WTC11 (cell line): ENCODE measurements around the gene AMHR2. TPM values are rescaled to one million over a fixed set of nuclear protein-coding genes. Genes with fewer than 3 reads are reported as not detected.

Source experiments
- ATF1 ChIP-seq: sonication (generic); formaldehyde crosslinking; IDR thresholded peaks from 2 replicates; pipeline ENCODE4 v1.8.1; 2023; ENCODE audit warnings: mild to moderate bottlenecking, moderate library complexity, missing genetic modification reagents
- CBFB ChIP-seq: sonication (generic); formaldehyde crosslinking; IDR thresholded peaks from 2 replicates; pipeline ENCODE4 v1.8.1; 2022; ENCODE audit warnings: mild to moderate bottlenecking, low read depth, missing genetic modification reagents
- EMX1 ChIP-seq: fragments of 250-450 bp; sonication (Bioruptor Pico); IDR thresholded peaks from 2 replicates; pipeline ENCODE4 v1.8.0; 2021; ENCODE audit warnings: mild to moderate bottlenecking
- FOXP1 ChIP-seq: sonication (generic); formaldehyde crosslinking; IDR thresholded peaks from 2 replicates; pipeline ENCODE4 v1.8.0; 2022; ENCODE audit warnings: missing genetic modification reagents, mild to moderate bottlenecking, moderate library complexity, borderline replicate concordance
- GTF2I ChIP-seq: fragments of 250-450 bp; sonication (Bioruptor Pico); conservative IDR thresholded peaks from 2 replicates; pipeline ENCODE4 v1.4.0; 2021; ENCODE audit warnings: mild to moderate bottlenecking
- HMGA2 ChIP-seq: fragments of 250-450 bp; sonication (Bioruptor Pico); IDR thresholded peaks from 2 replicates; pipeline ENCODE4 v1.4.0; 2021; ENCODE audit warnings: mild to moderate bottlenecking, moderate library complexity
- NFATC4 ChIP-seq: fragments of 250-450 bp; sonication (Bioruptor Pico); IDR thresholded peaks from 2 replicates; pipeline ENCODE4 v1.9.0; 2021; ENCODE audit warnings: mild to moderate bottlenecking
- NFYB ChIP-seq: sonication (generic); formaldehyde crosslinking; conservative IDR thresholded peaks from 2 replicates; pipeline ENCODE4 v1.8.0; 2022; ENCODE audit warnings: low read depth, missing genetic modification reagents
- NR2C2 ChIP-seq: sonication (generic); formaldehyde crosslinking; IDR thresholded peaks from 2 replicates; pipeline ENCODE4 v1.8.0; 2022; ENCODE audit warnings: mild to moderate bottlenecking, missing genetic modification reagents
- PRRX2 ChIP-seq: fragments of 250-450 bp; sonication (Bioruptor Pico); IDR thresholded peaks from 2 replicates; pipeline ENCODE4 v1.8.0; 2021; ENCODE audit warnings: mild to moderate bottlenecking
- RELA ChIP-seq: sonication (generic); formaldehyde crosslinking; IDR thresholded peaks from 2 replicates; pipeline ENCODE4 v1.8.1; 2022; ENCODE audit warnings: missing genetic modification reagents, mild to moderate bottlenecking, borderline replicate concordance
- SMAD3 ChIP-seq: sonication (generic); formaldehyde crosslinking; IDR thresholded peaks from 2 replicates; pipeline ENCODE4 v1.8.0; 2022; ENCODE audit warnings: missing genetic modification reagents, mild to moderate bottlenecking, borderline replicate concordance
- TEAD1 ChIP-seq: sonication (generic); formaldehyde crosslinking; IDR thresholded peaks from 2 replicates; pipeline ENCODE4 v1.8.0; 2022; ENCODE audit warnings: mild to moderate bottlenecking, missing genetic modification reagents
- TP53 ChIP-seq: sonication (generic); formaldehyde crosslinking; IDR thresholded peaks from 2 replicates; pipeline ENCODE4 v1.8.1; 2023; ENCODE audit warnings: mild to moderate bottlenecking, missing genetic modification reagents
- ZNF232 ChIP-seq: sonication (generic); formaldehyde crosslinking; IDR thresholded peaks from 2 replicates; pipeline ENCODE4 v1.8.0; 2022; ENCODE audit warnings: mild to moderate bottlenecking, missing genetic modification reagents
- ZNF263 ChIP-seq: sonication (generic); formaldehyde crosslinking; IDR thresholded peaks from 2 replicates; pipeline ENCODE4 v1.8.1; 2022; ENCODE audit warnings: low read depth, mild to moderate bottlenecking, moderate library complexity, missing genetic modification reagents
- ZNF317 ChIP-seq: sonication (generic); formaldehyde crosslinking; IDR thresholded peaks from 2 replicates; pipeline ENCODE4 v1.8.1; 2023; ENCODE audit warnings: low read depth, mild to moderate bottlenecking, moderate library complexity, missing genetic modification reagents, borderline replicate concordance
- ZNF671 ChIP-seq: fragments of 250-450 bp; sonication (Bioruptor Pico); IDR thresholded peaks from 2 replicates; pipeline ENCODE4 v1.8.0; 2021; ENCODE audit warnings: mild to moderate bottlenecking
- total RNA-seq: library from RNA; stranded (reverse); gene quantifications from 3 replicates; pipeline ENCODE4 v1.2.3, GENCODE V29; 2021
- TF ChIP-seq, protein P1 (sequence below): sonication (generic); formaldehyde crosslinking; IDR thresholded peaks from 2 replicates; pipeline ENCODE4 v1.8.1; 2022; ENCODE audit warnings: mild to moderate bottlenecking, missing genetic modification reagents, moderate library complexity, borderline replicate concordance
- TF ChIP-seq, protein P2 (sequence below): sonication (generic); formaldehyde crosslinking; IDR thresholded peaks from 2 replicates; pipeline ENCODE4 v1.8.1; 2023; ENCODE audit warnings: mild to moderate bottlenecking, missing genetic modification reagents, moderate library complexity
- TF ChIP-seq, protein P3 (sequence below): sonication (generic); formaldehyde crosslinking; IDR thresholded peaks from 2 replicates; pipeline ENCODE4 v1.8.1; 2022; ENCODE audit warnings: low read depth, mild to moderate bottlenecking, moderate library complexity, missing genetic modification reagents, borderline replicate concordance
- TF ChIP-seq, protein P4 (sequence below): fragments of 200-600 bp; IDR thresholded peaks from 2 replicates; pipeline ENCODE4 v1.8.0; 2022; ENCODE audit warnings: antibody characterized with exemption
- TF ChIP-seq, protein P5 (sequence below): sonication (generic); formaldehyde crosslinking; IDR thresholded peaks from 2 replicates; pipeline ENCODE4 v1.8.1; 2022; ENCODE audit warnings: low read depth, missing genetic modification reagents, borderline replicate concordance
- TF ChIP-seq, protein P6 (sequence below): fragments of 250-450 bp; sonication (Bioruptor Pico); IDR thresholded peaks from 2 replicates; pipeline ENCODE4 v1.9.0; 2021; ENCODE audit warnings: mild to moderate bottlenecking
- TF ChIP-seq, protein P7 (sequence below): fragments of 250-450 bp; sonication (Bioruptor Pico); IDR thresholded peaks from 2 replicates; pipeline ENCODE4 v1.9.0; 2021; ENCODE audit warnings: mild to moderate bottlenecking, borderline replicate concordance
- TF ChIP-seq, protein P8 (sequence below): sonication (generic); formaldehyde crosslinking; IDR thresholded peaks from 2 replicates; pipeline ENCODE4 v1.8.0; 2023; ENCODE audit warnings: mild to moderate bottlenecking, missing genetic modification reagents

The AMHR2 gene
- total RNA-seq, 1 experiment from 2014 or later: not detected

DNA sequence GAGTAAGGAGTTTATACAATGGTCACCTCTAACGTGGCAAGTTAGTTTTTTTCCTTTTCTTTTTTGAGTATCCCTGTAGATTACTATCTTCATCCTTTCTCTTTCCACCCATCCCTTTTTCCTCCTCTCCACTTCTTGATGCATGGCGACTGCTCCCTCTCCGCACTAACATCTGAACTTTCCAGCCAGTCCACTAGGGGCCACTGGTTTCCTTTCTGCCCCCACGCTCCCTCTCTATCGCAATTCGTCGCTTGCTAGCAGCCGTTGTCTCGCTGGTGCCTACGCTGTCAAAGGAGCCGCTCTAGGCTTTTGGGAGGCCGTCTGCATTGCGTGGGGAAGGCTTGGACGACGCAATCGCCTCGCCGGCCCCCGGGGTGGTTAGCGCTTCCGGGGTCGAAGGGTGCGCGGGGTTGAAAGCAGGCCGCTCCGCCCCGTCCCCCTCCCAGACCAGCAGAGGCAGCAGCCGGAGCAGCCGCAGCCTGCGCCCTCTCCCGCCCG lies 28.1 kb downstream of the AMHR2 start, which contains the start of gene PCBP2 (continued):
- TF ChIP-seq, protein P1, sequence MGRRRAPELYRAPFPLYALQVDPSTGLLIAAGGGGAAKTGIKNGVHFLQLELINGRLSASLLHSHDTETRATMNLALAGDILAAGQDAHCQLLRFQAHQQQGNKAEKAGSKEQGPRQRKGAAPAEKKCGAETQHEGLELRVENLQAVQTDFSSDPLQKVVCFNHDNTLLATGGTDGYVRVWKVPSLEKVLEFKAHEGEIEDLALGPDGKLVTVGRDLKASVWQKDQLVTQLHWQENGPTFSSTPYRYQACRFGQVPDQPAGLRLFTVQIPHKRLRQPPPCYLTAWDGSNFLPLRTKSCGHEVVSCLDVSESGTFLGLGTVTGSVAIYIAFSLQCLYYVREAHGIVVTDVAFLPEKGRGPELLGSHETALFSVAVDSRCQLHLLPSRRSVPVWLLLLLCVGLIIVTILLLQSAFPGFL: no peak
- TF ChIP-seq, protein P2, sequence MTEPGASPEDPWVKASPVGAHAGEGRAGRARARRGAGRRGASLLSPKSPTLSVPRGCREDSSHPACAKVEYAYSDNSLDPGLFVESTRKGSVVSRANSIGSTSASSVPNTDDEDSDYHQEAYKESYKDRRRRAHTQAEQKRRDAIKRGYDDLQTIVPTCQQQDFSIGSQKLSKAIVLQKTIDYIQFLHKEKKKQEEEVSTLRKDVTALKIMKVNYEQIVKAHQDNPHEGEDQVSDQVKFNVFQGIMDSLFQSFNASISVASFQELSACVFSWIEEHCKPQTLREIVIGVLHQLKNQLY (CRISPR knock-in tag): no peak
- peak; percentile 99 for TF ChIP-seq NR2C2 (CRISPR knock-in tag)
- no peak for TF ChIP-seq SMAD3 (CRISPR knock-in tag)
- TF ChIP-seq ZNF232: peak; percentile 53; the same call in 1 of the 2 replicates
- TF ChIP-seq, protein P3, sequence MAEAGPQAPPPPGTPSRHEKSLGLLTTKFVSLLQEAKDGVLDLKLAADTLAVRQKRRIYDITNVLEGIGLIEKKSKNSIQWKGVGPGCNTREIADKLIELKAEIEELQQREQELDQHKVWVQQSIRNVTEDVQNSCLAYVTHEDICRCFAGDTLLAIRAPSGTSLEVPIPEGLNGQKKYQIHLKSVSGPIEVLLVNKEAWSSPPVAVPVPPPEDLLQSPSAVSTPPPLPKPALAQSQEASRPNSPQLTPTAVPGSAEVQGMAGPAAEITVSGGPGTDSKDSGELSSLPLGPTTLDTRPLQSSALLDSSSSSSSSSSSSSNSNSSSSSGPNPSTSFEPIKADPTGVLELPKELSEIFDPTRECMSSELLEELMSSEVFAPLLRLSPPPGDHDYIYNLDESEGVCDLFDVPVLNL (CRISPR knock-in tag): no peak
- no peak for TF ChIP-seq ZNF263
- TF ChIP-seq, protein P4, sequence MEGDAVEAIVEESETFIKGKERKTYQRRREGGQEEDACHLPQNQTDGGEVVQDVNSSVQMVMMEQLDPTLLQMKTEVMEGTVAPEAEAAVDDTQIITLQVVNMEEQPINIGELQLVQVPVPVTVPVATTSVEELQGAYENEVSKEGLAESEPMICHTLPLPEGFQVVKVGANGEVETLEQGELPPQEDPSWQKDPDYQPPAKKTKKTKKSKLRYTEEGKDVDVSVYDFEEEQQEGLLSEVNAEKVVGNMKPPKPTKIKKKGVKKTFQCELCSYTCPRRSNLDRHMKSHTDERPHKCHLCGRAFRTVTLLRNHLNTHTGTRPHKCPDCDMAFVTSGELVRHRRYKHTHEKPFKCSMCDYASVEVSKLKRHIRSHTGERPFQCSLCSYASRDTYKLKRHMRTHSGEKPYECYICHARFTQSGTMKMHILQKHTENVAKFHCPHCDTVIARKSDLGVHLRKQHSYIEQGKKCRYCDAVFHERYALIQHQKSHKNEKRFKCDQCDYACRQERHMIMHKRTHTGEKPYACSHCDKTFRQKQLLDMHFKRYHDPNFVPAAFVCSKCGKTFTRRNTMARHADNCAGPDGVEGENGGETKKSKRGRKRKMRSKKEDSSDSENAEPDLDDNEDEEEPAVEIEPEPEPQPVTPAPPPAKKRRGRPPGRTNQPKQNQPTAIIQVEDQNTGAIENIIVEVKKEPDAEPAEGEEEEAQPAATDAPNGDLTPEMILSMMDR: peak; percentile 50; the same call in 1 of the 2 replicates
- no peak for TF ChIP-seq RELA (CRISPR knock-in tag)
- no peak; the same call in 1 of the 2 replicates for TF ChIP-seq EMX1 (CRISPR knock-in tag)
- TF ChIP-seq PRRX2 (CRISPR knock-in tag): 0 out of 2 replicates have a peak, but pooled peaks have one; percentile 39
- TF ChIP-seq, protein P5, sequence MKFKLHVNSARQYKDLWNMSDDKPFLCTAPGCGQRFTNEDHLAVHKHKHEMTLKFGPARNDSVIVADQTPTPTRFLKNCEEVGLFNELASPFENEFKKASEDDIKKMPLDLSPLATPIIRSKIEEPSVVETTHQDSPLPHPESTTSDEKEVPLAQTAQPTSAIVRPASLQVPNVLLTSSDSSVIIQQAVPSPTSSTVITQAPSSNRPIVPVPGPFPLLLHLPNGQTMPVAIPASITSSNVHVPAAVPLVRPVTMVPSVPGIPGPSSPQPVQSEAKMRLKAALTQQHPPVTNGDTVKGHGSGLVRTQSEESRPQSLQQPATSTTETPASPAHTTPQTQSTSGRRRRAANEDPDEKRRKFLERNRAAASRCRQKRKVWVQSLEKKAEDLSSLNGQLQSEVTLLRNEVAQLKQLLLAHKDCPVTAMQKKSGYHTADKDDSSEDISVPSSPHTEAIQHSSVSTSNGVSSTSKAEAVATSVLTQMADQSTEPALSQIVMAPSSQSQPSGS: no peak
- peak; percentile 66; the same call in 1 of the 2 replicates for TF ChIP-seq TEAD1 (CRISPR knock-in tag)
- TF ChIP-seq, protein P6, sequence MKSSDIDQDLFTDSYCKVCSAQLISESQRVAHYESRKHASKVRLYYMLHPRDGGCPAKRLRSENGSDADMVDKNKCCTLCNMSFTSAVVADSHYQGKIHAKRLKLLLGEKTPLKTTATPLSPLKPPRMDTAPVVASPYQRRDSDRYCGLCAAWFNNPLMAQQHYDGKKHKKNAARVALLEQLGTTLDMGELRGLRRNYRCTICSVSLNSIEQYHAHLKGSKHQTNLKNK (CRISPR knock-in tag): no peak
- TF ChIP-seq TP53 (CRISPR knock-in tag): no peak
- 0 out of 2 replicates have a peak, but pooled peaks have one; percentile 5 for TF ChIP-seq NFYB (CRISPR knock-in tag)
- TF ChIP-seq ZNF671 (CRISPR knock-in tag): no peak
- TF ChIP-seq FOXP1 (CRISPR knock-in tag): no peak
- no peak for TF ChIP-seq HMGA2 (CRISPR knock-in tag)
- TF ChIP-seq, protein P7, sequence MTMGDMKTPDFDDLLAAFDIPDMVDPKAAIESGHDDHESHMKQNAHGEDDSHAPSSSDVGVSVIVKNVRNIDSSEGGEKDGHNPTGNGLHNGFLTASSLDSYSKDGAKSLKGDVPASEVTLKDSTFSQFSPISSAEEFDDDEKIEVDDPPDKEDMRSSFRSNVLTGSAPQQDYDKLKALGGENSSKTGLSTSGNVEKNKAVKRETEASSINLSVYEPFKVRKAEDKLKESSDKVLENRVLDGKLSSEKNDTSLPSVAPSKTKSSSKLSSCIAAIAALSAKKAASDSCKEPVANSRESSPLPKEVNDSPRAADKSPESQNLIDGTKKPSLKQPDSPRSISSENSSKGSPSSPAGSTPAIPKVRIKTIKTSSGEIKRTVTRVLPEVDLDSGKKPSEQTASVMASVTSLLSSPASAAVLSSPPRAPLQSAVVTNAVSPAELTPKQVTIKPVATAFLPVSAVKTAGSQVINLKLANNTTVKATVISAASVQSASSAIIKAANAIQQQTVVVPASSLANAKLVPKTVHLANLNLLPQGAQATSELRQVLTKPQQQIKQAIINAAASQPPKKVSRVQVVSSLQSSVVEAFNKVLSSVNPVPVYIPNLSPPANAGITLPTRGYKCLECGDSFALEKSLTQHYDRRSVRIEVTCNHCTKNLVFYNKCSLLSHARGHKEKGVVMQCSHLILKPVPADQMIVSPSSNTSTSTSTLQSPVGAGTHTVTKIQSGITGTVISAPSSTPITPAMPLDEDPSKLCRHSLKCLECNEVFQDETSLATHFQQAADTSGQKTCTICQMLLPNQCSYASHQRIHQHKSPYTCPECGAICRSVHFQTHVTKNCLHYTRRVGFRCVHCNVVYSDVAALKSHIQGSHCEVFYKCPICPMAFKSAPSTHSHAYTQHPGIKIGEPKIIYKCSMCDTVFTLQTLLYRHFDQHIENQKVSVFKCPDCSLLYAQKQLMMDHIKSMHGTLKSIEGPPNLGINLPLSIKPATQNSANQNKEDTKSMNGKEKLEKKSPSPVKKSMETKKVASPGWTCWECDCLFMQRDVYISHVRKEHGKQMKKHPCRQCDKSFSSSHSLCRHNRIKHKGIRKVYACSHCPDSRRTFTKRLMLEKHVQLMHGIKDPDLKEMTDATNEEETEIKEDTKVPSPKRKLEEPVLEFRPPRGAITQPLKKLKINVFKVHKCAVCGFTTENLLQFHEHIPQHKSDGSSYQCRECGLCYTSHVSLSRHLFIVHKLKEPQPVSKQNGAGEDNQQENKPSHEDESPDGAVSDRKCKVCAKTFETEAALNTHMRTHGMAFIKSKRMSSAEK (CRISPR knock-in tag): no peak
- no peak for TF ChIP-seq CBFB (CRISPR knock-in tag)
- no peak for TF ChIP-seq ATF1 (CRISPR knock-in tag)
- no peak for TF ChIP-seq NFATC4 (CRISPR knock-in tag)
- TF ChIP-seq GTF2I (CRISPR knock-in tag): no peak
- TF ChIP-seq ZNF317 (CRISPR knock-in tag): no peak
- TF ChIP-seq, protein P8, sequence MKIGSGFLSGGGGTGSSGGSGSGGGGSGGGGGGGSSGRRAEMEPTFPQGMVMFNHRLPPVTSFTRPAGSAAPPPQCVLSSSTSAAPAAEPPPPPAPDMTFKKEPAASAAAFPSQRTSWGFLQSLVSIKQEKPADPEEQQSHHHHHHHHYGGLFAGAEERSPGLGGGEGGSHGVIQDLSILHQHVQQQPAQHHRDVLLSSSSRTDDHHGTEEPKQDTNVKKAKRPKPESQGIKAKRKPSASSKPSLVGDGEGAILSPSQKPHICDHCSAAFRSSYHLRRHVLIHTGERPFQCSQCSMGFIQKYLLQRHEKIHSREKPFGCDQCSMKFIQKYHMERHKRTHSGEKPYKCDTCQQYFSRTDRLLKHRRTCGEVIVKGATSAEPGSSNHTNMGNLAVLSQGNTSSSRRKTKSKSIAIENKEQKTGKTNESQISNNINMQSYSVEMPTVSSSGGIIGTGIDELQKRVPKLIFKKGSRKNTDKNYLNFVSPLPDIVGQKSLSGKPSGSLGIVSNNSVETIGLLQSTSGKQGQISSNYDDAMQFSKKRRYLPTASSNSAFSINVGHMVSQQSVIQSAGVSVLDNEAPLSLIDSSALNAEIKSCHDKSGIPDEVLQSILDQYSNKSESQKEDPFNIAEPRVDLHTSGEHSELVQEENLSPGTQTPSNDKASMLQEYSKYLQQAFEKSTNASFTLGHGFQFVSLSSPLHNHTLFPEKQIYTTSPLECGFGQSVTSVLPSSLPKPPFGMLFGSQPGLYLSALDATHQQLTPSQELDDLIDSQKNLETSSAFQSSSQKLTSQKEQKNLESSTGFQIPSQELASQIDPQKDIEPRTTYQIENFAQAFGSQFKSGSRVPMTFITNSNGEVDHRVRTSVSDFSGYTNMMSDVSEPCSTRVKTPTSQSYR: no peak
